ENCODE measurements around the gene TBC1D3I. TPM values are rescaled to one million over a fixed set of nuclear protein-coding genes. Genes with fewer than 3 reads are reported as not detected.
"Not testable (repeated sequence)": the region's sequence is repeated elsewhere in the genome, so short reads cannot be mapped to it uniquely, and the experiment has no call there.

The TBC1D3I gene
- total and polyA plus RNA-seq, 2 of the 4 experiments (the other 2 are of a cell fraction), result 0.07 TPM; not detected in 1

GRCh38 chr17:36221581-36222100 lies 42.7 kb downstream of the TBC1D3I start:
- H4K5ac ChIP-seq (ENCODE audit: low read depth, low read length); H2AK9ac ChIP-seq (replicated peaks; ENCODE audit: low read depth, low read length, poor library complexity); H3K9ac ChIP-seq (ENCODE audit: low read depth, low read length); H2AFZ ChIP-seq (replicated peaks; ENCODE audit: low read length, poor library complexity); H3K4ac ChIP-seq (ENCODE audit: low read depth, low read length); H3K9me3 ChIP-seq (ENCODE audit: control insufficient read depth, insufficient read depth, low read length); H2BK15ac ChIP-seq (ENCODE audit: low read depth, low read length); H3K9me1 ChIP-seq (ENCODE audit: insufficient read depth, low read length); H3K27me3 ChIP-seq (ENCODE audit: control insufficient read depth, insufficient read depth, low read length); BruUV-seq (replicated peaks); H3K27ac ChIP-seq (ENCODE audit: insufficient read depth, low read length); DNase-seq; H3K23ac ChIP-seq (ENCODE audit: low read depth, low read length); intact Hi-C loops (cut with micrococcal nuclease); H3K4me2 ChIP-seq (ENCODE audit: low read depth, low read length); H3K18ac ChIP-seq (ENCODE audit: low read depth, low read length); H2BK120ac ChIP-seq (ENCODE audit: low read depth, low read length); H4K20me1 ChIP-seq (ENCODE audit: insufficient read depth, low read length); H3K14ac ChIP-seq (replicated peaks; ENCODE audit: low read depth, low read length); H3K36me3 ChIP-seq (ENCODE audit: control insufficient read depth, insufficient read depth, low read length); POLR2A ChIA-PET (ENCODE audit: unreplicated experiment); H4K8ac ChIP-seq (ENCODE audit: low read depth in 2 of 2, low read length in 2 of 2); H3K56ac ChIP-seq (ENCODE audit: extremely low read depth, insufficient read depth, low read length); H2BK20ac ChIP-seq (ENCODE audit: low read depth, low read length); H2AK5ac ChIP-seq (ENCODE audit: low read depth, low read length); H3K4me3 ChIP-seq (ENCODE audit: insufficient read depth, low read depth, low read length); CTCF ChIA-PET; H3K4me1 ChIP-seq (ENCODE audit: control insufficient read depth, insufficient read depth, low read length); H3K79me1 ChIP-seq (ENCODE audit: low read depth in 1 of 2, low read length in 2 of 2); ATAC-seq (ENCODE audit: low read depth); H4K91ac ChIP-seq (ENCODE audit: insufficient read depth, low read depth, low read length); H2BK5ac ChIP-seq (ENCODE audit: low read depth, low read length, poor library complexity, severe bottlenecking); dilution Hi-C loops (cut with HindIII; ENCODE audit: low sequenced_read_pairs, unreplicated experiment): not testable (repeated sequence)
- WGBS, 2 experiments (ENCODE audit: extremely low coverage in 2 of 2, insufficient read length in 1 of 2), result 67% methylated on average over 1 of the region's 4 CpGs; no CpG with 5 or more reads in 1 of the 2 experiments
- in situ Hi-C loops (cut with MboI; ENCODE audit: low sequenced_read_pairs), result loop anchor here (25.0 kb wide), 1 partner anchor 241 kb away; no protein-coding TSS in a partner anchor

GRCh38 chr17:36220737-36221580 lies 43.4 kb downstream of the TBC1D3I start:
- dilution Hi-C loops (cut with HindIII; ENCODE audit: low sequenced_read_pairs, unreplicated experiment); H3K4ac ChIP-seq (ENCODE audit: low read depth, low read length); CTCF ChIA-PET: not testable (repeated sequence)

More at GRCh38 chr17:36220737-36221580, 43.4 kb downstream of the TBC1D3I start:
- H3K14ac ChIP-seq (replicated peaks; ENCODE audit: low read depth, low read length); H3K23ac ChIP-seq (ENCODE audit: low read depth, low read length); H4K8ac ChIP-seq (ENCODE audit: low read depth in 2 of 2, low read length in 2 of 2); H3K79me1 ChIP-seq (ENCODE audit: low read depth in 1 of 2, low read length in 2 of 2); H3K9me1 ChIP-seq (ENCODE audit: insufficient read depth, low read length); H3K27me3 ChIP-seq (ENCODE audit: control insufficient read depth, insufficient read depth, low read length); H3K9me3 ChIP-seq (ENCODE audit: control insufficient read depth, insufficient read depth, low read length); H2AK9ac ChIP-seq (replicated peaks; ENCODE audit: low read depth, low read length, poor library complexity); H3K4me1 ChIP-seq (ENCODE audit: control insufficient read depth, insufficient read depth, low read length); H3K18ac ChIP-seq (ENCODE audit: low read depth, low read length); H4K5ac ChIP-seq (ENCODE audit: low read depth, low read length); ATAC-seq (ENCODE audit: low read depth); H3K27ac ChIP-seq (ENCODE audit: insufficient read depth, low read length); H2BK20ac ChIP-seq (ENCODE audit: low read depth, low read length); H2AFZ ChIP-seq (replicated peaks; ENCODE audit: low read length, poor library complexity); H3K4me2 ChIP-seq (ENCODE audit: low read depth, low read length); H2BK15ac ChIP-seq (ENCODE audit: low read depth, low read length); DNase-seq; BruUV-seq (replicated peaks); H3K36me3 ChIP-seq (ENCODE audit: control insufficient read depth, insufficient read depth, low read length); H3K56ac ChIP-seq (ENCODE audit: extremely low read depth, insufficient read depth, low read length); POLR2A ChIA-PET (ENCODE audit: unreplicated experiment); H2AK5ac ChIP-seq (ENCODE audit: low read depth, low read length); intact Hi-C loops (cut with micrococcal nuclease); H2BK120ac ChIP-seq (ENCODE audit: low read depth, low read length); H3K4me3 ChIP-seq (ENCODE audit: insufficient read depth, low read depth, low read length); H4K20me1 ChIP-seq (ENCODE audit: insufficient read depth, low read length); H3K9ac ChIP-seq (ENCODE audit: low read depth, low read length); H2BK5ac ChIP-seq (ENCODE audit: low read depth, low read length, poor library complexity, severe bottlenecking); H4K91ac ChIP-seq (ENCODE audit: insufficient read depth, low read depth, low read length): not testable (repeated sequence)
- in situ Hi-C loops (cut with MboI; ENCODE audit: low sequenced_read_pairs), result loop anchor here (25.0 kb wide), 1 partner anchor 241 kb away; no protein-coding TSS in a partner anchor
- 52% methylated on average over 2 of the region's 3 CpGs; no CpG with 5 or more reads in 1 of the 2 experiments for WGBS, 2 experiments (ENCODE audit: extremely low coverage in 2 of 2, insufficient read length in 1 of 2)
